ENCODE data around the gene XK.

XK gene

DNA sequence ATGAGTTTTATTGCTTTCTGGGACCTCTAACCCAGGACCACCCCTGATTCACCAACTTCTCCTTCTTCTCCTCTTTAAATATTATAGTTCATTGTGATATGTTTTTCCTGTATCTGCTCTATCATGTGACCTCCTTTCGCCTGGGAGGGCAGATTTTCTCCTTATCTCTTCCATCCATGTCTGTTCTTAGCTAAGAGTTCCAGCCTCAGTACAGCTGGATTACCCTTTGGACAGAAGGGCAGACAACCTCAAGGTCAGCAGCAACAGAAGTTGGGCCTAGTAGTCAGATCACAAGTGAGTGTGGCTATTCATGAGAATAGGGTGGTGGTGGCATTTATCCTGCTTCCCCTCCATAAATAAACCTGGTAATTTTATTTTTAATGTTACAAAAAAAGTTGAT, 5.7 kb upstream of the XK start:
- DNase-seq = no peak

- no peak for DNase-seq
Measured at GRCh38 chrX:37684426-37684825, 1.2 kb upstream of the XK start.

- DNase-seq = peak; percentile 37
Measured at GRCh38 chrX:37684973-37685372, 618 bp upstream of the XK start.

DNA sequence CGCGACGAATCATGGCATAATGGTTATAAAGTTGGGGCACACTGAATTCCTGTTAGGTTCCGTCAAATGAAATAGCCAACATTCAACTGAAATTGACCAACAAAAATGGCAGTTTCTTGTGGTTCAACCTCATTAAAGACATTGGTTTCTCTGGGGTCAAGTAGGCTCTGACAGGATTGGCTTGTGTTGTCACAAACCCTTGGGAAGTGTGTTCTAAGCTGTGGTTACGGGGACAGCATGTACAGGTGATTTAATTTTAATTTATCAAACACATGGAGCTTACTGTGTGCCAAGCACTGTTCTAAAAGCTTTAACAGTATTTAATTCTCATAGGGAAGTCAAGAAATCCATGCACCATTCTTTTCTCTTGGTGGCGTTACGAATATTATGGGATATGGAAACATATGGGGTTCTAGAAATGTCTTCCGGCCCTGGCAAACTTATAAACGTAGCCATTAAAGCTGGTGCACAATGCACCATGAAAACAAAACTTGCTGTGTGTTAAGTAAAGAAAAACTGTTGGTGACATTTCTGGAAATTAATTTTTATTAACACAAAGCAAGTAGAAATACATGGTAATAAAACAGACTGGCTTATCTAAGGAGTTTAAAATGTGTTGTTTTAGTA, 891 bp downstream of the XK start:
- DNase-seq = peak; percentile 8

- DNase-seq = no peak
Measured at GRCh38 chrX:37686996-37687395, 1.4 kb downstream of the XK start.

DNA sequence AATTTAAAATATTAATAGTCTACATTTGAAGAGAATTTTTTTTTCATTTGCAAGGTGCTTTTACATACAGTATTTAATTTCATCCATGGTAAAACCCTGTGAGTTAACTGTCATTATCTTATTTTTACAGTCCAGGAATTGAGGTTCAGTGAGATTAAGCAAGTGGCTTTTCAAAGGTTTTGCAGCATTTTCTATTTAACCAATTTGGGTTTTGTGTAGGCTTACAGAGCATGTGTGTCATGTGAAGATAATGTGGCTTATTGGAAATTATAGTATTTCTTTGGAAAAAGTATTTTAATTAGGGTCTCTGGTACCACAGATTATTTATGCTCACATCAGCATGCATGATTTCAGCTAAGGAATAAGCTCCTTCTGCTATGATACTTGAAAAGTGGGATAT, 4.5 kb downstream of the XK start:
- DNase-seq = no peak

- DNase-seq = no peak
Measured at GRCh38 chrX:37692918-37693317, 7.3 kb downstream of the XK start.

DNA sequence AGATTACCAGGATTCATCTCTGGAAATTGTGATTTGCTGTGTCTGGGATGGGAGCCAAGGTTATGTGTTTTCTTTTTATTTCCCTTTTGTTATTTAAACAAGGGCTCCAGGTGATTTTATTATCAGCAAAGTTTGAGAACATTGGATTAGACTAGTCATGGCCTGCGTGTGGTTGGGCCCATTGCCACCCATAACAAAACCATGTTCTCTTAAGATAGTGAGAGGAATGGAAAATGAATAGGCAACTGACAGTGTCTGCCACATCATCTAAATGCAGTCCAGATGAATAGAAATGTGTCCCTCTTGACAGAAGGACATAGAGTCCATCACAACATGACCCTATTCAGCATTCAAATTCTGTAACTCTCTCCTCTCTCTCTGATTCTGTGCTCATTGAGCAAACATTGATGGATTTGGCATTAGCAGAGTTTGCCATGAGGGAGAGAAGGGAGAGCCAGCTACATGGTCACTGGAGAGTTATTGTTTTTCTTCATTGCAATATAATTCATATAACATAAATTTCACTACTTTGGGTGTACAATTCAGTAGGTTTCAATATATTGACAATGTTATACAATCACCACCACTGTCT, 11.7 kb downstream of the XK start:
- no peak for DNase-seq

DNA sequence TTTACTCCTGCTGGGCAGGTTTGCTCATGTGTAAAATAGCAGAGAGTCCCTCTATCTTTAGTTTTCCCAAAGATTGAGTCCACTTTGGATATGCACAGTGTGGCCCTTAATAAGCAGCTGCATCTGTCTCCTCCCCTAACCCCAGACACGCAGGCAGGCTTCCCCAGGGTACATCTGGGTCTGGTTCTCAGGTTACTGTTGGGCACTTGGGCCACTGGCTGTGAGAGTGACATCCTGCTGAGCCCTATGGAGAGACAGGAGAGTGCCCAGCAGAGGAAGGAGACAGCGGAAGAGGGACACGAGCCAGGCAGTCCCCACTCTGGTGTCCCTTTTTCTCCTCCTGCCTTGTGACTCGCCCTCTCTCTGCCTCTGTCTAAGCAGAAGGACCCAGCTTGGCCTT, 16.0 kb downstream of the XK start:
- DNase-seq = no peak

DNA sequence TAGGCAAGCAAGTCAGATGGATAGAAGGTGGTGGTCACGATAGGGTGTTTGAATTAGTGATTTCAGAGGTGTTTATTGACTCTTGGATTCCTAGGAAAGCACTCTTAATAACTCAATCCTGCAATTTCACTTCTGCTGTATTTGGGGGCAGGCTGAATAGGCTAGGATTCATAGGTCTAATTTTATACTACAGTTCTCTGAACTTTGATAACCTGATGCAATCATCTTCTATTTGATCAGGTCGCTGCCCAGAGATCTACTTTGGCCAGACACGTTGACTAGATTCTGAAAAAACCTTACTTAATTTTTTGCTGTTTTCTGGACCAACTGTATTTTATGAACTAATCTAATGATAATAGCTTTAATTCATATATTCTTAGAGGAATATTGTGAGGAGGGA, 26.4 kb downstream of the XK start:
- DNase-seq = no peak

GRCh38 chrX:37712458-37712857, 26.9 kb downstream of the XK start:
- no peak for DNase-seq

DNA sequence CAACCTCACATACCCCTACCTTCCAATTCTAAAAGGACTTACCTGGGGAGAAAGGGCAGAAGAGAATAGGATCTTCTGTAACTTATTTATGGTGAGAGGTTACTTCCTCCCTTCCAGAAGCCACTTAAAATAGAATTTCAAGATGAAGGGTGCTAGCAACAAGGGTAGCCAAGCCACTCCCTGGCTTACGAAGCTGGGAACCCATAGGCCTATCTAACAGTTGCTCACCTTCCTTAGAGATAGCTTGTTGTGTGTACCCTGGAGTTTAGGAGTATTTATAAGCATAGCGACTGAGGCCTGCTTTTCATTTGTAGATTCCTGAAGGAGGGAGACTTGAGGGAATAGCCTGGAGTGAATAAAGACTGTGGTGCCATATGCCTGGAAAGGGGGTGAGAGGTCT, 28.9 kb downstream of the XK start:
- DNase-seq = no peak

- DNase-seq = no peak
Measured at GRCh38 chrX:37716602-37717001, 31.0 kb downstream of the XK start.

- no peak for DNase-seq
Measured at GRCh38 chrX:37717708-37718107, 32.1 kb downstream of the XK start.

GRCh38 chrX:37722595-37722994, 37.0 kb downstream of the XK start:
- DNase-seq = no peak

DNA sequence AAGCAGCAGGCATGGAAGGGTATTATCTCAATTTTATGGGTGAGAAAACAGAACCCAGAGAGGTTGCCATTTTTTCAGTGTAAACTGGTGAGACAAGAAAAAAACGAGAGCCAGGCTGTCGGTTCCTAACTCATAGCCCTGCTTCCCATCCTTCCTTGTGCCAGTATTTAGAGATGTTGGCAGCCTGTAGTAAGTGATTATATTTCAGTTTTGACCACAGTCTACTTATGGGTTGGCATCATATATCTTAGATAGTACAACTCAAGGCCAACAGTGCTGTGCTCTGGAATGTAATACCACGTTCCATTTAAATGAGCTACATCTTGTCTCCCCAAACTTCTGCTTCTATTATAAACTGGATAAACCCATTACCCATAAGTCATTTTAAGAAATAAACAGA, 40.8 kb downstream of the XK start:
- no peak for DNase-seq

- DNase-seq = peak; percentile 8
Measured at GRCh38 chrX:37745354-37745753, 59.8 kb downstream of the XK start.

- DNase-seq = no peak
Measured at GRCh38 chrX:37745835-37746217, 60.2 kb downstream of the XK start.

- DNase-seq = peak; percentile 79
Measured at GRCh38 chrX:37746218-37746941, 60.8 kb downstream of the XK start.

DNA sequence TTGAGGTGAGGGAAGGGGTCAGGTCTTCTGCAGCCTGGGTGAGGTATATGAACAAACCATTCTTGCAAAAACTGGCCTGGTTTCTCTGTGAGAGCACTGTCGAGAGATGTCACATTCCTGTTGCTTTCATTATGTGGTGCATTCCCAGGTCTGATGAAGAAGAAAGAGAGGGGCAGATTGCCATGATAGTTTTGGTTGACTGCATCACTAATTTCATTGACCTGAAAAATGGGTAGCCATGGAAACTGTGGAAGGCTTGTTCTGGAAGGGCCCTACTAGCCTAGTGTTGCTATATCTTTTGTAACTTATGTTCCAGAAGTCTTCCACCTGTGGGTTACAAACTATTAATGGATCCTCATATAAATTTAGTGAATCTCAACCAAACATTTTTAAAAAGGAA, 61.4 kb downstream of the XK start:
- DNase-seq = no peak

- no peak for DNase-seq
Measured at GRCh38 chrX:37752281-37752680, 66.7 kb downstream of the XK start.

DNA sequence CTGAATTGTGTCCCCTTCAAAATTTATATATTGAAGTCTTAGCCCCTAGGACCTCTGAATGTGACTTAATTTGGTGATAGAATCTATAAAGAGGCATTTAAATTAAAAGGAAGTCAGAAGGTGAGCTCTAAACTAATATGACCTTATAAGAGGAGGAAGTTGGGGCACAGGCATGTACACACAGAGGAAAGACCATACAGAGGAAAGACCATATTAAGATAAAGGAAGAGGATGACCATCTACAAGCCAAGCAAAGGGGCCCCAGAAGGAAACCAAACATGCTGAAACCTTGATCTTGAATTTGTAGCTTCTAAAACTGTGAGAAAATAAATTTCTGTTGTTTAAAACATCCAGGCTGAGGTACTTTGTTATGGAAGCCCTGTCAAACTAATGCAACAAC, 67.3 kb downstream of the XK start:
- DNase-seq = peak; percentile 94

GRCh38 chrX:37753384-37753783, 67.8 kb downstream of the XK start:
- DNase-seq = peak; percentile 94

DNA sequence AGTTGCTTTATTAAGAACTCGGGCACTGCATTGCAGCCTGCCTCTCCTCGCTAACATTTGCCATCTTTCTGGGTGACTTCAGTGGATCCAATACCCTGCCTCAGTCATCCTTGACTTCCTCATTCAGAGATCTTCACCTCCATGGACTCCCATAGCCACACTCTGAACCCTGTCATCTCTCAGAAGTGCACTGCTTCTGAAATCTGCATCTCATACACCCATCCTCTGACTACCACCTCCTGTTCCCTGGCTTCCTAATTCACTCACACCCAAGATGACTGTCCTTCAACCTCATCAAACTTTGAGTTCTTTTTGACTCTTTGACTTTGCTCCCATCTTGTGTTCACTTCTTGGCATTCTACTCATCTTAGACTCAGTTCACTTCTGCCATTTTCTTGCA, 68.9 kb downstream of the XK start:
- no peak for DNase-seq

GRCh38 chrX:37755025-37755424, 69.4 kb downstream of the XK start:
- DNase-seq = peak; percentile 85

All from GF-D8 (cell line).